WTC11 (cell line): Measurements from ENCODE around the gene TMEM185A. TPM values are rescaled to one million over a fixed set of nuclear protein-coding genes. Genes with fewer than 3 reads are reported as not detected.
"Not testable (repeated sequence)": the region's sequence is repeated elsewhere in the genome, so short reads cannot be mapped to it uniquely, and the experiment has no call there.

Experiments
- ATAC-seq: fragments of 200-7000 bp; cut with Tn5 transposase; 2 replicates; pipeline ENCODE4 v1.10.0; 2021; ENCODE audit warnings: mild to moderate bottlenecking, moderate library complexity
- CTCF ChIA-PET: fragments of 300-600 bp; sonication (Branson Sonifier 250); formaldehyde crosslinking; loops from one replicate; lab custom pipeline; 2021; ENCODE audit warnings: antibody characterized with exemption; lab: Charles Lee
- POLR2A ChIA-PET: fragments of 350-600 bp; sonication (Branson Sonifier 250); formaldehyde crosslinking; loops from one replicate; lab custom pipeline; 2021; ENCODE audit warnings: antibody characterized with exemption; lab: Charles Lee
- DNase-seq: peaks from one replicate; pipeline ENCODE4 v3.0.0; 2021; ENCODE audit warnings: low spot score
- H3K27ac Mint-ChIP-seq: 2 replicates; pipeline ENCODE4 v1.8.0; 2021; ENCODE audit warnings: mixed read lengths
- H3K27me3 Mint-ChIP-seq: 2 replicates; pipeline ENCODE4 v1.8.0; 2021; ENCODE audit warnings: low read depth, mild to moderate bottlenecking, moderate library complexity, mixed read lengths
- H3K36me3 Mint-ChIP-seq: 2 replicates; pipeline ENCODE4 v1.8.0; 2021; ENCODE audit warnings: mixed read lengths
- H3K4me1 Mint-ChIP-seq: 2 replicates; pipeline ENCODE4 v1.8.0; 2022; ENCODE audit warnings: mixed read lengths
- H3K4me3 Mint-ChIP-seq: 2 replicates; pipeline ENCODE4 v1.8.0; 2021; ENCODE audit warnings: mild to moderate bottlenecking, moderate library complexity, mixed read lengths
- H3K9me3 Mint-ChIP-seq: 2 replicates; pipeline ENCODE4 v1.8.0; 2021; ENCODE audit warnings: mixed read lengths
- CDX4 ChIP-seq: fragments of 250-450 bp; sonication (Bioruptor Pico); IDR thresholded peaks from 2 replicates; pipeline ENCODE4 v1.9.0; 2021; ENCODE audit warnings: moderate library complexity, mild to moderate bottlenecking, inconsistent platforms, borderline replicate concordance
- CREB1 ChIP-seq: sonication (generic); formaldehyde crosslinking; IDR thresholded peaks from 2 replicates; pipeline ENCODE4 v1.8.0; 2023; ENCODE audit warnings: mild to moderate bottlenecking, missing genetic modification reagents
- CREM ChIP-seq: sonication (generic); formaldehyde crosslinking; IDR thresholded peaks from 2 replicates; pipeline ENCODE4 v1.8.1; 2022; ENCODE audit warnings: mild to moderate bottlenecking, missing genetic modification reagents, moderate library complexity
- E2F5 ChIP-seq: sonication (generic); formaldehyde crosslinking; IDR thresholded peaks from 2 replicates; pipeline ENCODE4 v1.8.1; 2022; ENCODE audit warnings: mild to moderate bottlenecking, moderate library complexity, missing genetic modification reagents
- ESRRA ChIP-seq: sonication (generic); formaldehyde crosslinking; IDR thresholded peaks from 2 replicates; pipeline ENCODE4 v1.8.1; 2022; ENCODE audit warnings: mild to moderate bottlenecking, missing genetic modification reagents, borderline replicate concordance
- FOXK1 ChIP-seq: sonication (generic); formaldehyde crosslinking; IDR thresholded peaks from 2 replicates; pipeline ENCODE4 v1.8.0; 2022; ENCODE audit warnings: mild to moderate bottlenecking, moderate library complexity, missing genetic modification reagents
- HMGXB4 ChIP-seq: sonication (generic); formaldehyde crosslinking; IDR thresholded peaks from 2 replicates; pipeline ENCODE4 v1.8.1; 2023; ENCODE audit warnings: mild to moderate bottlenecking, moderate library complexity, missing genetic modification reagents
- JAZF1 ChIP-seq: fragments of 250-450 bp; sonication (Bioruptor Pico); IDR thresholded peaks from 2 replicates; pipeline ENCODE4 v1.9.0; 2021; ENCODE audit warnings: moderate library complexity, mild to moderate bottlenecking, inconsistent platforms
- MLX ChIP-seq: sonication (generic); formaldehyde crosslinking; IDR thresholded peaks from 2 replicates; pipeline ENCODE4 v1.8.1; 2023; ENCODE audit warnings: mild to moderate bottlenecking, missing genetic modification reagents, moderate library complexity
- NFE2L1 ChIP-seq: sonication (generic); formaldehyde crosslinking; IDR thresholded peaks from 2 replicates; pipeline ENCODE4 v1.8.1; 2023; ENCODE audit warnings: missing genetic modification reagents
- NR3C1 ChIP-seq: sonication (generic); formaldehyde crosslinking; conservative IDR thresholded peaks from 2 replicates; pipeline ENCODE4 v1.8.1; 2023; ENCODE audit warnings: low read depth, mild to moderate bottlenecking, missing genetic modification reagents
- RORB ChIP-seq: fragments of 250-450 bp; sonication (Bioruptor Pico); IDR thresholded peaks from 2 replicates; pipeline ENCODE4 v1.9.0; 2021; ENCODE audit warnings: mild to moderate bottlenecking
- SMAD3 ChIP-seq: sonication (generic); formaldehyde crosslinking; IDR thresholded peaks from 2 replicates; pipeline ENCODE4 v1.8.0; 2022; ENCODE audit warnings: missing genetic modification reagents, mild to moderate bottlenecking, borderline replicate concordance
- SOX15 ChIP-seq: fragments of 250-450 bp; sonication (Bioruptor Pico); IDR thresholded peaks from 2 replicates; pipeline ENCODE4 v1.9.0; 2021; ENCODE audit warnings: mild to moderate bottlenecking
- ZNF423 ChIP-seq: fragments of 250-450 bp; sonication (Bioruptor Pico); IDR thresholded peaks from 2 replicates; pipeline ENCODE4 v2.1.2; 2022; ENCODE audit warnings: mild to moderate bottlenecking, moderate library complexity
- total RNA-seq: library from RNA; stranded (reverse); gene quantifications from 3 replicates; pipeline ENCODE4 v1.2.3, GENCODE V29; 2021

Gene TMEM185A
- total RNA-seq, 1 experiment from 2014 or later: 20.2 TPM

GRCh38 chrX:149675088-149675487, 43.5 kb upstream of the TMEM185A start:
- H3K27me3 Mint-ChIP-seq, H3K4me1 Mint-ChIP-seq, DNase-seq, H3K4me3 Mint-ChIP-seq, H3K27ac Mint-ChIP-seq, ATAC-seq, POLR2A ChIA-PET, CTCF ChIA-PET, H3K36me3 Mint-ChIP-seq, H3K9me3 Mint-ChIP-seq: not testable (repeated sequence)

- H3K27ac Mint-ChIP-seq, H3K4me3 Mint-ChIP-seq, DNase-seq, H3K27me3 Mint-ChIP-seq, H3K36me3 Mint-ChIP-seq, POLR2A ChIA-PET, CTCF ChIA-PET, H3K9me3 Mint-ChIP-seq, H3K4me1 Mint-ChIP-seq: not testable (repeated sequence)
- ATAC-seq: peak; percentile 86
Measured at GRCh38 chrX:149660613-149661012, 29.0 kb upstream of the TMEM185A start.

- POLR2A ChIA-PET, H3K36me3 Mint-ChIP-seq, CTCF ChIA-PET, H3K9me3 Mint-ChIP-seq, H3K4me3 Mint-ChIP-seq, DNase-seq, H3K27ac Mint-ChIP-seq, H3K27me3 Mint-ChIP-seq, H3K4me1 Mint-ChIP-seq: not testable (repeated sequence)
- ATAC-seq: peak; percentile 74
Measured at GRCh38 chrX:149656260-149656884, 24.8 kb upstream of the TMEM185A start.

GRCh38 chrX:149652232-149652981, 20.8 kb upstream of the TMEM185A start:
- Mint-ChIP-seq H3K27ac (no peak overlapping the region), H3K27me3 (no peaks in the 10 kb centered on the region), H3K4me1 (no peaks in the 10 kb centered on the region), H3K4me3 (no peak overlapping the region), H3K36me3 (no peaks in the 10 kb centered on the region), H3K9me3 (0 out of 2 replicates have a peak, but pooled peaks cover 4% of the 10 kb centered on the region)
- no peak for TF ChIP-seq HMGXB4 (CRISPR knock-in tag)
- no peak for TF ChIP-seq CREM (CRISPR knock-in tag)
- TF ChIP-seq RORB (CRISPR knock-in tag): no peak
- no peak for TF ChIP-seq SOX15
- no peak for TF ChIP-seq E2F5 (CRISPR knock-in tag)
- no peak for TF ChIP-seq ESRRA (CRISPR knock-in tag)
- no peak for TF ChIP-seq FOXK1 (CRISPR knock-in tag)
- no peak for TF ChIP-seq NR3C1 (CRISPR knock-in tag)
- TF ChIP-seq CREB1: no peak
- no peak for TF ChIP-seq ZNF423 (CRISPR knock-in tag)
- DNase-seq: no peak
- CTCF ChIA-PET: no interaction called here
- POLR2A ChIA-PET: no interaction called here
- ATAC-seq: no peak

- no peaks in the 10 kb centered on the region for H3K4me1 Mint-ChIP-seq
- no peak for TF ChIP-seq ZNF423 (CRISPR knock-in tag)
- TF ChIP-seq CDX4 (CRISPR knock-in tag): no peak
- TF ChIP-seq NFE2L1 (CRISPR knock-in tag): no peak
- TF ChIP-seq MLX: no peak
- TF ChIP-seq SMAD3: no peak
- no peak for TF ChIP-seq JAZF1 (CRISPR knock-in tag)
- no peak for TF ChIP-seq FOXK1 (CRISPR knock-in tag)
- TF ChIP-seq, all 79 proteins: peak for 0
- 0 out of 2 replicates have a peak, but pooled peaks cover 4% of the 10 kb centered on the region for H3K9me3 Mint-ChIP-seq
- H3K27ac Mint-ChIP-seq: no peak overlapping the region
- CTCF ChIA-PET: interaction anchor here (0.8 kb wide), 1 partner anchor 138 kb away, joined by 3 read pairs; no protein-coding TSS in a partner anchor
- H3K4me3 Mint-ChIP-seq: no peak overlapping the region
- H3K36me3 Mint-ChIP-seq: no peaks in the 10 kb centered on the region
- H3K27me3 Mint-ChIP-seq: no peaks in the 10 kb centered on the region
- no peak for DNase-seq
- no peak for ATAC-seq
- POLR2A ChIA-PET: no interaction called here
Measured at GRCh38 chrX:149650162-149650561, 18.6 kb upstream of the TMEM185A start.
